K562 (cell line): ENCODE results near the gene AKAP13. TPM values are rescaled to one million over a fixed set of nuclear protein-coding genes. Genes with fewer than 3 reads are reported as not detected.

Experiments used
- ATAC-seq: fragments of 200-7000 bp; cut with Tn5 transposase; 3 replicates; pipeline ENCODE4 v1.9.1; 2020; ENCODE audit warnings: moderate library complexity
- BruUV-seq: library from RNA; stranded (reverse); fragments of 400-500 nt; replicated peaks from 2 replicates; lab custom pipeline; 2021; lab: Mats Ljungman, UMichigan
- CTCF ChIA-PET: fragments of 300-600 bp; formaldehyde crosslinking; extraction: SDS; loops from one replicate; lab custom pipeline; 2021; ENCODE audit warnings: low intra/inter-chr PET ratio; lab: Yijun Ruan, JAX
- POLR2A ChIA-PET: fragments of 300-600, 350-650 bp; sonication (Branson Sonifier 250); formaldehyde crosslinking; extraction: SDS; loops from one replicate; lab custom pipeline; 2021; ENCODE audit warnings: antibody characterized with exemption, inconsistent platforms; lab: Yijun Ruan, JAX
- DNase-seq, 4 experiments: peaks; one replicate each; pipeline versions ENCODE4 v3.0.0 to v3.0.0-alpha.2; 2011 to 2018; ENCODE audit warnings: low spot score in 3 of 4, mixed read lengths in 3 of 4; ENCODE audit errors: extremely low read depth in 1 of 4
- FAIRE-seq: peaks from 2 replicates; lab custom pipeline; 2011; peaks lifted over from hg19 to GRCh38; lab: Jason Lieb, UNC
- H2AFZ ChIP-seq: 2 replicates; pipeline ENCODE4 v1.6.0; 2011; ENCODE audit warnings: low read depth, low read length, control low read depth, inconsistent platforms
- H3K27ac ChIP-seq: fragments of 200-600 bp; 3 replicates; pipeline ENCODE4 v1.8.0; 2011; ENCODE audit warnings: low read depth, mild to moderate bottlenecking, control low read depth, inconsistent platforms, low read length, moderate library complexity, mixed read lengths; ENCODE audit errors: extremely low read depth
- H3K27me3 ChIP-seq, 2 experiments: fragments of 300-600 bp in 1 of 2; 2 replicates in 1 of 2; 3 replicates in 1 of 2; pipeline versions ENCODE4 v1.6.0 to v1.8.0; 2011; ENCODE audit warnings: inconsistent platforms in 2 of 2, low read length in 2 of 2, mild to moderate bottlenecking in 1 of 2, mixed read lengths in 1 of 2, moderate library complexity in 1 of 2; ENCODE audit not compliant: control insufficient read depth in 2 of 2, insufficient read depth in 2 of 2
- H3K36me3 ChIP-seq: fragments of 300-600 bp; 3 replicates; pipeline ENCODE4 v1.8.0; 2011; ENCODE audit warnings: mild to moderate bottlenecking, low read length, inconsistent platforms; ENCODE audit not compliant: control insufficient read depth, insufficient read depth
- H3K4me1 ChIP-seq, 2 experiments: fragments of 200-600 bp in 1 of 2; replicated peaks in 1 of 2; 2 replicates in 1 of 2; 3 replicates in 1 of 2; pipeline versions ENCODE4 v1.5.1 to v1.8.0; 2011; ENCODE audit warnings: inconsistent platforms in 2 of 2, low read length in 2 of 2, mild to moderate bottlenecking in 1 of 2, mixed read lengths in 1 of 2, moderate library complexity in 1 of 2; ENCODE audit not compliant: control insufficient read depth in 2 of 2, insufficient read depth in 2 of 2
- H3K4me2 ChIP-seq: 2 replicates; pipeline ENCODE4 v1.6.1; 2011; ENCODE audit warnings: low read length, control low read depth, inconsistent platforms, mixed read lengths; ENCODE audit not compliant: insufficient read depth
- H3K4me3 ChIP-seq: fragments of 200-600 bp; sonication (generic), shearing (Covaris generic); 2 replicates; pipeline ENCODE4 v1.5.1; 2016; ENCODE audit warnings: control low read depth, inconsistent platforms
- H3K79me2 ChIP-seq: fragments of 200-600 bp; 3 replicates; pipeline ENCODE4 v1.8.0; 2011; ENCODE audit warnings: low read length, inconsistent platforms; ENCODE audit not compliant: control insufficient read depth, insufficient read depth
- H3K9ac ChIP-seq, 2 experiments: 2 replicates each; pipeline versions ENCODE4 v1.6.0 to v1.6.1; 2011; ENCODE audit warnings: low read depth in 2 of 2, low read length in 2 of 2, control low read depth in 1 of 2, inconsistent platforms in 1 of 2, mild to moderate bottlenecking in 1 of 2, mixed read lengths in 1 of 2; ENCODE audit not compliant: insufficient read depth in 1 of 2
- H3K9me1 ChIP-seq: one replicate; pipeline ENCODE4 v1.6.0; 2011; ENCODE audit warnings: inconsistent platforms, mild to moderate bottlenecking, low read length, moderate library complexity; ENCODE audit not compliant: control insufficient read depth, insufficient read depth
- H3K9me3 ChIP-seq: replicated peaks from 2 replicates; pipeline ENCODE4 v1.5.1; 2011; ENCODE audit warnings: low read depth, low read length, inconsistent platforms; ENCODE audit not compliant: control insufficient read depth, insufficient read depth
- H4K20me1 ChIP-seq: replicated peaks from 2 replicates; pipeline ENCODE4 v1.6.1; 2011; ENCODE audit warnings: low read length, inconsistent platforms, mixed read lengths; ENCODE audit not compliant: control insufficient read depth, insufficient read depth
- FOXP4 ChIP-seq: sonication (generic); formaldehyde crosslinking; IDR thresholded peaks from 2 replicates; pipeline ENCODE4 v1.8.0; 2022; ENCODE audit warnings: mild to moderate bottlenecking, missing genetic modification reagents, borderline replicate concordance
- GTF2A2 ChIP-seq: IDR thresholded peaks from 2 replicates; pipeline ENCODE4 v1.6.1; 2016; ENCODE audit warnings: mild to moderate bottlenecking, missing genetic modification characterization, missing compliant biosample characterization
- GTF2F1 ChIP-seq: IDR thresholded peaks from 2 replicates; pipeline ENCODE4 v1.6.1; 2011; ENCODE audit warnings: low read depth, low read length, improper control_type of control experiment
- JUN ChIP-seq, 2 experiments: sonication (generic) in 1 of 2; formaldehyde crosslinking in 1 of 2; IDR thresholded peaks; 2 replicates each; pipeline versions ENCODE4 v1.6.1 to v1.8.0; 2012 to 2022; ENCODE audit warnings: borderline replicate concordance in 2 of 2, mild to moderate bottlenecking in 2 of 2, improper control_type of control experiment in 1 of 2, low read depth in 1 of 2, low read length in 1 of 2, missing genetic modification reagents in 1 of 2
- KDM1A ChIP-seq, 2 experiments: fragments of 450-650 bp; IDR thresholded peaks; 2 replicates each; pipeline ENCODE4 v1.6.1; 2016; ENCODE audit warnings: mild to moderate bottlenecking in 2 of 2
- MTF1 ChIP-seq: fragments of 250-450 bp; sonication (Bioruptor Pico); IDR thresholded peaks from 2 replicates; pipeline ENCODE4 v1.9.0; 2021; ENCODE audit warnings: moderate library complexity, mild to moderate bottlenecking, inconsistent platforms, borderline replicate concordance
- NFE2L1 ChIP-seq: fragments of 450-650 bp; IDR thresholded peaks from 2 replicates; pipeline ENCODE4 v1.6.1; 2016; ENCODE audit warnings: missing genetic modification characterization, low read depth, mild to moderate bottlenecking, missing compliant biosample characterization, moderate library complexity, borderline replicate concordance
- NR2F6 ChIP-seq: fragments of 450-650 bp; formaldehyde crosslinking; IDR thresholded peaks from 2 replicates; pipeline ENCODE4 v1.4.0; 2020; ENCODE audit warnings: mild to moderate bottlenecking
- PTBP1 ChIP-seq: fragments of 200-400 bp; formaldehyde crosslinking; IDR thresholded peaks from 2 replicates; pipeline ENCODE4 v1.6.1; 2017; ENCODE audit warnings: low read depth, low read length
- RBBP5 ChIP-seq: fragments of 200-600 bp; sonication (generic); IDR thresholded peaks from 2 replicates; pipeline ENCODE4 v1.6.1; 2012; ENCODE audit warnings: borderline replicate concordance, mild to moderate bottlenecking, low read length, control low read depth, inconsistent platforms; ENCODE audit not compliant: insufficient read depth, poor library complexity, severe bottlenecking
- SMARCE1 ChIP-seq: fragments of 450-650 bp; IDR thresholded peaks from 2 replicates; pipeline ENCODE4 v1.7.1; 2016; ENCODE audit warnings: mild to moderate bottlenecking
- SP1 ChIP-seq: sonication (generic); formaldehyde crosslinking; IDR thresholded peaks from 2 replicates; pipeline ENCODE4 v1.8.1; 2022; ENCODE audit warnings: mild to moderate bottlenecking, missing genetic modification reagents
- ZNF584 ChIP-seq: fragments of 200-800 bp; sonication (Bioruptor generic); IDR thresholded peaks from 2 replicates; pipeline ENCODE4 v1.6.1; 2016; ENCODE audit warnings: low read depth, mild to moderate bottlenecking, missing genetic modification characterization, missing compliant biosample characterization
- WGBS: fragments of 100-300 bp; shearing (Covaris generic); methylation state at CpG from one replicate; pipeline ENCODE4 v1.1.6; 2016; ENCODE audit warnings: low coverage, mixed read lengths; ENCODE audit not compliant: insufficient coverage; ENCODE audit errors: missing lambda C conversion rate; 5-methylcytosine and 5-hydroxymethylcytosine counted together
- in situ Hi-C: fragments of 300-500 bp; cut with MboI; formaldehyde crosslinking; loops from 4 replicates; pipeline ENCODE4 v1.15.0; 2018; ENCODE audit warnings: inconsistent platforms, mixed read lengths
- intact Hi-C: fragments of 100-400 bp; cut with micrococcal nuclease; formaldehyde crosslinking; loops from 2 replicates; pipeline ENCODE4 v1.14.2; 2022
- polyA plus RNA-seq, 8 experiments: library from polyadenylated mRNA; depleted of rRNA in 4 of 8; stranded (reverse) in 5 of 8; unstranded in 3 of 8; fragments of >200 nt; fragmentation: Nextera tagmentation in 2 of 8; fragmentation: Illumina TruSeq in 1 of 8; extraction: Ambion mirVana in 2 of 8; extraction: Trizol in 1 of 8; gene quantifications; 2 replicates each; pipeline versions ENCODE4 v1.2.1 to v1.2.3, GENCODE V29; 2011 to 2014; ENCODE audit warnings: inconsistent platforms in 1 of 8, missing spikeins in 1 of 8
- total RNA-seq, 7 experiments: library from RNA; depleted of rRNA in 6 of 7; stranded (reverse); fragments of >200 nt in 6 of 7; fragmentation: Illumina TruSeq in 2 of 7; extraction: Trizol in 2 of 7; gene quantifications; 2 replicates each; pipeline versions ENCODE4 v1.2.1 to v1.2.3, GENCODE V29; 2011 to 2021; ENCODE audit warnings: low replicate concordance in 1 of 7

The AKAP13 gene
- total and polyA plus RNA-seq, 9 of the 15 experiments (the other 6 are each of a cell fraction or from before 2014, with no cell fraction given): 0.03 to 1.7 (median 0.42) TPM

DNA sequence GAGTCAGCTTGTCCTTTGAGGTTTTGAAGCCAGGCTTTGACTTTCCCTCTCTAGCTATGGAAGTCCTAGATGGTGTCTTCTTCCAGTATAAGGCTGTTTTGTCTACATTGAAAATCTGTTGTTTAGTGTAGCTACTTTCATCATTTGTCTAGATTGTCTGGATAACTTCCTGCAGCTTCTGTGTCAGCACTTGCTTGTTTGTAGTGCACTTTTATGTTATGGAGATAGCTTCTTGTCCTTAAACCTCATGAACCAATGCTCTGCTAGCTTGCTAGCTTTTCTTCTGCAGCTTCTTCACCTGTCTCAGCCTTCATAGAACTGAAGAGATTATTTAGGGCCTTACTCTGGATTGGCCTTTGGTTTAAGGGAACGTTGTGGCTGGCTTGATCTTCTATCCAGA lies 43.8 kb downstream of the AKAP13 start:
- H3K4me3 ChIP-seq: no peak overlapping the region
- POLR2A ChIA-PET: interaction anchor here (1.1 kb wide), 1 partner anchor 42 kb away, joined by 3 read pairs; no protein-coding TSS in a partner anchor
- no peak overlapping the region for H2AFZ ChIP-seq
- no peaks in the 10 kb centered on the region for H3K4me1 ChIP-seq
- H3K27me3 ChIP-seq: no peaks in the 10 kb centered on the region; a peak in 2 of 5 replicates
- intact Hi-C loops: no loop called here
- FAIRE-seq (no peak), ATAC-seq (no peak), DNase-seq (no peak)
- TF ChIP-seq JUN (IDR thresholded peaks at IDR 0.05; ENCODE audit: borderline replicate concordance, low read depth, low read length): no peak
- no peak for TF ChIP-seq JUN (CRISPR knock-in tag; IDR thresholded peaks at IDR 0.05; ENCODE audit: borderline replicate concordance)
- TF ChIP-seq NR2F6: no peak
- no peak for TF ChIP-seq SP1 (CRISPR knock-in tag)
- TF ChIP-seq MTF1: no peak
- TF ChIP-seq GTF2A2 (tag): no peak
- WGBS: 0% methylated on average over 1 of the region's 1 CpG
- no peaks in the 10 kb centered on the region for H4K20me1 ChIP-seq
- H3K9me1 ChIP-seq: no peaks in the 10 kb centered on the region
- in situ Hi-C loops: no loop called here
- H3K9ac ChIP-seq: no peak overlapping the region
- H3K79me2 ChIP-seq: no peaks in the 10 kb centered on the region
- no peaks in the 10 kb centered on the region for H3K9me3 ChIP-seq
- H3K36me3 ChIP-seq: no peaks in the 10 kb centered on the region
- BruUV-seq: no TSS peak
- CTCF ChIA-PET: no interaction called here
- H3K27ac ChIP-seq: no peak overlapping the region
- H3K4me2 ChIP-seq: no peak overlapping the region

DNA sequence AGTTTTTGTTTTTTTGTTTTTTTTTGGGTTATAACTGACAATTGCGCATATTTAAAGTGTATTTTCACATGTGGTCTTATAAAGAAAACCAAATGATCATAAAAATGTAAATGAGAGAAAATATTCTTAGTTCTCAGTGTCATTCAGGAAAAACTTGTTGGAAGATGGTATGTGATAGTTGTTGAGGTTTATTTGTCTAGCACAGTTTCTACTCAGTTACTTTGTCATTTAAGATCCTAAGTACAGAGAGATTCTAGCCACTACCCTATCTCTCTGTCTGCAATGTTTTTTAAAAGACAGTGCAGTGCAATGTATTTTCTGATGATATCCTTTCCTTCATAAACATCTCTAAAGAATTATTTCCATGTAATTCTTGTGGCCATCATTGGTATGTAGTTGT lies 46.1 kb downstream of the AKAP13 start:
- intact Hi-C loops: no loop called here
- Histone ChIP-seq H3K4me3 (no peak overlapping the region), H3K9me1 (no peaks in the 10 kb centered on the region), H3K9me3 (no peaks in the 10 kb centered on the region), H3K4me2 (no peak overlapping the region), H3K79me2 (no peaks in the 10 kb centered on the region), H2AFZ (no peak overlapping the region), H4K20me1 (no peaks in the 10 kb centered on the region), H3K27ac (no peak overlapping the region), H3K27me3 (no peaks in the 10 kb centered on the region; a peak in 2 of 5 replicates), H3K9ac (no peak overlapping the region), H3K4me1 (no peaks in the 10 kb centered on the region), H3K36me3 (no peaks in the 10 kb centered on the region)
- ATAC-seq (no peak), FAIRE-seq (no peak), DNase-seq (no peak)
- CTCF ChIA-PET: no interaction called here
- TF ChIP-seq SMARCE1: no peak
- TF ChIP-seq KDM1A (IDR thresholded peaks at IDR 0.05): no peak
- TF ChIP-seq GTF2F1: no peak
- TF ChIP-seq NFE2L1: no peak
- no peak for TF ChIP-seq RBBP5
- no peak for TF ChIP-seq FOXP4 (CRISPR knock-in tag)
- TF ChIP-seq PTBP1: no peak
- no peak for TF ChIP-seq ZNF584
- POLR2A ChIA-PET: no interaction called here
- WGBS: 0% methylated on average over 1 of the region's 1 CpG
- in situ Hi-C loops: no loop called here
- BruUV-seq: no TSS peak
